ENCODE results near the gene MRPS33. TPM values are rescaled to one million over a fixed set of nuclear protein-coding genes. Genes with fewer than 3 reads are reported as not detected.

The MRPS33 gene
- total RNA-seq, 4 donors from 2014 or later, result 8.3 to 35.5 (median 22.5) TPM

- Histone ChIP-seq H3K27ac (no peak overlapping the region), H3K9me3 (no peaks in the 10 kb centered on the region), H3K36me3 (no peaks in the 10 kb centered on the region), H3K4me1 (no peaks in the 10 kb centered on the region), H3K4me3 (no peak overlapping the region), H3K27me3 (no peaks in the 10 kb centered on the region)
- no peak for DNase-seq
- no peak for TF ChIP-seq POLR2A (IDR thresholded peaks at IDR 0.05)
- TF ChIP-seq CTCF (IDR thresholded peaks at IDR 0.05), result no peak
Observed at GRCh38 chr7:141028767-141029166, 14.0 kb upstream of the MRPS33 start.

- H3K9me3 ChIP-seq, result no peaks in the 10 kb centered on the region
- DNase-seq, result no peak
- no peaks in the 10 kb centered on the region for H3K36me3 ChIP-seq
- H3K4me3 ChIP-seq, result no peak overlapping the region
- H3K27ac ChIP-seq, result no peak overlapping the region
- no peaks in the 10 kb centered on the region for H3K27me3 ChIP-seq
- no peak for TF ChIP-seq POLR2A (IDR thresholded peaks at IDR 0.05)
- H3K4me1 ChIP-seq, result no peaks in the 10 kb centered on the region
Observed at GRCh38 chr7:141027043-141027442, 12.3 kb upstream of the MRPS33 start.

- Histone ChIP-seq H3K4me3 (no peak overlapping the region), H3K9me3 (no peaks in the 10 kb centered on the region), H3K4me1 (no peaks in the 10 kb centered on the region), H3K36me3 (no peaks in the 10 kb centered on the region), H3K27ac (no peak overlapping the region), H3K27me3 (no peaks in the 10 kb centered on the region)
- TF ChIP-seq CTCF (IDR thresholded peaks at IDR 0.05) (no peak), POLR2A (IDR thresholded peaks at IDR 0.05) (no peak)
- no peak for DNase-seq
Observed at GRCh38 chr7:141024668-141025067, 9.9 kb upstream of the MRPS33 start.

GRCh38 chr7:141023295-141023694 is 8.5 kb upstream of the MRPS33 start:
- Histone ChIP-seq H3K27me3 (no peaks in the 10 kb centered on the region), H3K36me3 (no peaks in the 10 kb centered on the region), H3K27ac (no peak overlapping the region), H3K9me3 (no peaks in the 10 kb centered on the region), H3K4me3 (no peak overlapping the region), H3K4me1 (no peaks in the 10 kb centered on the region)
- no peak for DNase-seq
- TF ChIP-seq POLR2A (IDR thresholded peaks at IDR 0.05), result no peak
- no peak for TF ChIP-seq CTCF (IDR thresholded peaks at IDR 0.05)

- TF ChIP-seq POLR2A (IDR thresholded peaks at IDR 0.05) (no peak), CTCF (IDR thresholded peaks at IDR 0.05) (no peak)
- H3K4me3 ChIP-seq, result no peak overlapping the region
- no peak for DNase-seq
- H3K27me3 ChIP-seq, result no peaks in the 10 kb centered on the region
- no peaks in the 10 kb centered on the region for H3K9me3 ChIP-seq
- H3K27ac ChIP-seq, result no peak overlapping the region
- peaks cover 0 to 7% (median 3%) of the 10 kb centered on the region in 4 donors for H3K4me1 ChIP-seq
- no peaks in the 10 kb centered on the region for H3K36me3 ChIP-seq
Observed at GRCh38 chr7:141017555-141017954, 2.8 kb upstream of the MRPS33 start.

DNA sequence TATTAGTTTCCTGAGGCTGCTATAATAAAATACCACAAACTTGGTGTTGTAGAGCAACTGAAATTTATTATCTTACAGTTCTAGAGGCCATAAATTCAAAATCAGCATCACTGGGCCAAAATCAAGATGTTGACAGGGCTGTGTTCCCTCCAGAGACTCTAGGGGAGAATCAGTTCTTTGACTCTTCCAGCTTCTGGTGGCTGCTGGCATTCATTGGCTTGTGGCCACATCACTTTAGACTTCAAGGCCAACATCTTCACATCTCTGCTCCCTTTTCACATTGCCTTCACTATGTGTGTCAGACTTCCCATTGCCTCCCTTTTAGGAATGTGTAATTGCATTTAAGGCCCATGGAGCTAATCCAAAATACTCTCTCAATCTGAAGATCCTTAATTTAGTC is 1.6 kb upstream of the MRPS33 start:
- no peaks in the 10 kb centered on the region for H3K36me3 ChIP-seq
- no peaks in the 10 kb centered on the region for H3K27me3 ChIP-seq
- no peaks in the 10 kb centered on the region for H3K9me3 ChIP-seq
- no peak for TF ChIP-seq POLR2A (IDR thresholded peaks at IDR 0.05)
- TF ChIP-seq CTCF (IDR thresholded peaks at IDR 0.05), result no peak
- H3K27ac ChIP-seq, result no peak overlapping the region
- no peak for DNase-seq
- H3K4me3 ChIP-seq, result no peak overlapping the region
- H3K4me1 ChIP-seq, result peaks cover 0 to 7% (median 3%) of the 10 kb centered on the region in 4 donors
